ENCODE measurements around the gene SH3RF3. TPM values are rescaled to one million over a fixed set of nuclear protein-coding genes. Genes with fewer than 3 reads are reported as not detected.

SH3RF3 gene
- total and polyA plus RNA-seq, 2 donors (not counting 1 experiment from before 2014, with no cell fraction given) = 8.3 to 10.1 TPM

DNA sequence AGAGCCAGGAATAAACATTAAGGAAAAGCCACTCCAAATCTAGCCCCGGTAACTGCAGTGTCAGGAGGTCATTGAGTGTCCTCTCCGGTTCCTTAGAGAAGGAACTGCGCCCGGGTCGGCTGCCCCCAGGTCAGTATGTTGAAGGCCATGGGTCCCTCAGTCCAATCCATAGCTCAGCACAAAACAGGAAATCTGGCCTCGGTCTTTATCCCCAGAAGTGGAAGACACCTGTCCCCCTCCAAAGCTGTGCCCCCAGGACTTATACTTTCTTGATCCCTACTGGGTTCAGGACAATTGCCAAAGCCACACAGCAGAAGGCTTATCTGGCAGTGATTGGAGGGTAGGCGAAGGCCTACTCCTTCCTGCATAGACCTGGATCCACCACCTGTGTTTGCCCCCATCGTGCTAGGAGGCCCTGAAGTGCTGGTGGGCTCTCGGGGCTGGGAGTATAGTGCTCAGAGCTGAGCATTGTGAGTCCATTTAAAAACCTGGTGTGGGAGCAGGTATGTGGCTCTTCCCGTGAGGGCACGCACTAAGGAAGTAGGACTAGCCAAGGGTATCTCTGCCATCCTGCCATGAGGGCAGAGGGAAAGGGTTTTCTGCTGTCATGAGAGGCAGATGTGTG is 306.2 kb downstream of the SH3RF3 start:
- Histone ChIP-seq H3K4me3 (replicated peaks in 1 of 4; ENCODE audit: control extremely low read depth in 1 of 4, insufficient read depth in 1 of 4, low read depth in 3 of 4, low read length in 4 of 4) (no peak overlapping the region), H2AFZ (ENCODE audit: low read length) (no peak overlapping the region), H3K27me3 (ENCODE audit: control insufficient read depth, insufficient read depth, low read length) (no peaks in the 10 kb centered on the region), H3K79me2 (ENCODE audit: control insufficient read depth, insufficient read depth, low read length) (no peaks in the 10 kb centered on the region), H3K9ac (ENCODE audit: insufficient read depth, low read length) (no peak overlapping the region), H3K4me2 (ENCODE audit: extremely low read depth, insufficient read depth, low read length) (no peak overlapping the region), H3K4me1 (ENCODE audit: control insufficient read depth, extremely low read depth, insufficient read depth, low read length) (peaks cover 22% of the 10 kb centered on the region), H4K20me1 (ENCODE audit: control insufficient read depth, extremely low read depth, insufficient read depth, low read length) (no peaks in the 10 kb centered on the region), H3K9me3 (ENCODE audit: control insufficient read depth, insufficient read depth, low read depth, low read length) (no peaks in the 10 kb centered on the region), H3K27ac (ENCODE audit: insufficient read depth, low read length) (no peak overlapping the region), H3K36me3 (ENCODE audit: control insufficient read depth, insufficient read depth, low read length) (peaks cover 11% of the 10 kb centered on the region)
- TF ChIP-seq CTCF (conservative IDR thresholded peaks at IDR 0.05 in 1 of 2, IDR thresholded peaks at IDR 0.05 in 1 of 2; ENCODE audit: low read depth in 1 of 2, low read length in 2 of 2) (no peak), EZH2 (IDR thresholded peaks at IDR 0.05; ENCODE audit: low read length, missing control alignments) (no peak)
- DNase-seq (ENCODE audit: low read depth in 2 of 2) = no peak

DNA sequence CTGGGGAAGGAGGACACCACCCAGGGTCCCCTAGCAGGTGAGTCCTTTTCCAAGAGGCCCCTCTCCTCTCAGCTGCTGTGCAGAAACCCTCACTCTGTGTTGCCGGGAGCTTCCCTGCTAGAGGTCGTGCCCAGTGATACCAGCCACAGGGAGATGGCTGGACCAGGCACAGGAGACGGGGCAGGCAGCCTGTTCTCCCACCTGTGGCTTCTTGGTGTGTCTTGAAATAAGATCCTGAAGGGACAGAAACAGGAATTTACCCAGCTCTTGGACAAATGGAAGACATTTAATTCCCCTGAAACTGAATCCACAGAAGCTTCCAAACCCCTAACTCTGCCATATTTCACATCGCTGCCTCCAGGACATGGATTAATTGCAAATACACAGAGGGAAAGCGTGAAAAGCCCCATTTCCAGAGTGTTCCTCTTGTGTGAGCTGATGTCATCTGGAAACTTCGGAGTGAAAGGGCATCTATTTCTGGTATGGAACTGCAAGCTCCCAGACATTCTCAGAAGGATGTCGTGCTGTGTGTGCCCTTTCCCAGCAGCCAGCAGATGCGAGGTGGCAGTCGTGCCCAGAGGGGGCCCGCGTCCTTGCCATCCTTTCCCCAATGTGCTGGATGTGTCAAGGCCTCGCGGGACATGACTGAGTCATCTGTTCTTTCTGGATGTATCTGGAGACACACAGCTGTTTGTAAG is 307.0 kb downstream of the SH3RF3 start:
- no peaks in the 10 kb centered on the region for H3K9me3 ChIP-seq (ENCODE audit: control insufficient read depth, insufficient read depth, low read depth, low read length)
- H3K36me3 ChIP-seq (ENCODE audit: control insufficient read depth, insufficient read depth, low read length) = peaks cover 11% of the 10 kb centered on the region
- H3K27me3 ChIP-seq (ENCODE audit: control insufficient read depth, insufficient read depth, low read length) = no peaks in the 10 kb centered on the region
- DNase-seq (ENCODE audit: low read depth in 2 of 2) = peak; percentile 12 to 52
- no peak overlapping the region for H2AFZ ChIP-seq (ENCODE audit: low read length)
- H3K4me2 ChIP-seq (ENCODE audit: extremely low read depth, insufficient read depth, low read length) = no peak overlapping the region
- no peaks in the 10 kb centered on the region for H3K79me2 ChIP-seq (ENCODE audit: control insufficient read depth, insufficient read depth, low read length)
- H4K20me1 ChIP-seq (ENCODE audit: control insufficient read depth, extremely low read depth, insufficient read depth, low read length) = no peaks in the 10 kb centered on the region
- H3K27ac ChIP-seq (ENCODE audit: insufficient read depth, low read length) = peak overlapping the region; percentile 34
- no peak overlapping the region for H3K4me3 ChIP-seq (replicated peaks in 1 of 4; ENCODE audit: control extremely low read depth in 1 of 4, insufficient read depth in 1 of 4, low read depth in 3 of 4, low read length in 4 of 4)
- H3K9ac ChIP-seq (ENCODE audit: insufficient read depth, low read length) = no peak overlapping the region
- TF ChIP-seq EZH2 (IDR thresholded peaks at IDR 0.05; ENCODE audit: low read length, missing control alignments) = no peak
- peaks cover 22% of the 10 kb centered on the region for H3K4me1 ChIP-seq (ENCODE audit: control insufficient read depth, extremely low read depth, insufficient read depth, low read length)

DNA sequence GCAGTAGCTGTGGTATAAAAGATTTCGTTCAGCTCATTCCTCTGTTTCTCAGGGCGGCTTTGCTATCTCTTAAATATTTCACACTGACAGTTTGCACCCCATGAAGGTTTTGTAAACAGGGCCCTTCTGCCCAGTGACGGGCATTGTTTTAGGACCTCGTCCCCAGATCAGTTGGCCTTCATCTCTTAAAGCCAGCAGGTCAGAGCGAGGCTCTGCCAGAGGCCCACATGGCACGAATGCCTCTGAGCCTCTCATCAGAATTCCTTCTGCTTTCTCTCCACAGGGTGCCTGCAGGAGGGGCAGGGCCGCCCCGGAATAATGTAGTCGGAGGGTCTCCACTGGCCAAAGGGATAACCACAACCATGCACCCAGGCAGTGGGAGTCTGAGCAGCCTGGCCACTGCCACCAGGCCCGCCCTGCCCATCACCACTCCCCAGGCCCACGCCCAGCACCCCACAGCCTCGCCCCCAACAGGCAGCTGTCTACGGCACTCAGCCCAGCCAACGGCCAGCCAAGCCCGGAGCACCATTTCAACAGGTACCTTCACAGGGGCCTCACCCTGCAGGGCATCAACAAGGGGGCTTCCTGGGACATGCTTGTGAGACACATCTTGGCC is 307.7 kb downstream of the SH3RF3 start:
- Histone ChIP-seq H3K79me2 (ENCODE audit: control insufficient read depth, insufficient read depth, low read length) (no peaks in the 10 kb centered on the region), H3K27ac (ENCODE audit: insufficient read depth, low read length) (no peak overlapping the region), H3K9me3 (ENCODE audit: control insufficient read depth, insufficient read depth, low read depth, low read length) (no peaks in the 10 kb centered on the region), H3K4me2 (ENCODE audit: extremely low read depth, insufficient read depth, low read length) (no peak overlapping the region), H2AFZ (ENCODE audit: low read length) (no peak overlapping the region), H3K9ac (ENCODE audit: insufficient read depth, low read length) (no peak overlapping the region), H3K4me1 (ENCODE audit: control insufficient read depth, extremely low read depth, insufficient read depth, low read length) (peaks cover 22% of the 10 kb centered on the region), H3K27me3 (ENCODE audit: control insufficient read depth, insufficient read depth, low read length) (no peaks in the 10 kb centered on the region), H3K4me3 (replicated peaks in 1 of 4; ENCODE audit: control extremely low read depth in 1 of 4, insufficient read depth in 1 of 4, low read depth in 3 of 4, low read length in 4 of 4) (no peak overlapping the region), H3K36me3 (ENCODE audit: control insufficient read depth, insufficient read depth, low read length) (peaks cover 11% of the 10 kb centered on the region), H4K20me1 (ENCODE audit: control insufficient read depth, extremely low read depth, insufficient read depth, low read length) (no peaks in the 10 kb centered on the region)
- TF ChIP-seq CTCF (conservative IDR thresholded peaks at IDR 0.05 in 1 of 2, IDR thresholded peaks at IDR 0.05 in 1 of 2; ENCODE audit: low read depth in 1 of 2, low read length in 2 of 2) (no peak), EZH2 (IDR thresholded peaks at IDR 0.05; ENCODE audit: low read length, missing control alignments) (no peak)
- no peak for DNase-seq (ENCODE audit: low read depth in 2 of 2)

Measured in fibroblast of lung (primary cell).